HG03469 (cell line): ENCODE results near the gene POLD2.

ENCODE experiments used
- ATAC-seq: cut with Tn5 transposase; IDR thresholded peaks from one replicate; pipeline ENCODE4 v1.9.1; 2021; ENCODE audit warnings: mild to moderate bottlenecking, moderate library complexity, moderate number of reproducible peaks; ENCODE audit not compliant: unreplicated experiment

POLD2 gene

DNA sequence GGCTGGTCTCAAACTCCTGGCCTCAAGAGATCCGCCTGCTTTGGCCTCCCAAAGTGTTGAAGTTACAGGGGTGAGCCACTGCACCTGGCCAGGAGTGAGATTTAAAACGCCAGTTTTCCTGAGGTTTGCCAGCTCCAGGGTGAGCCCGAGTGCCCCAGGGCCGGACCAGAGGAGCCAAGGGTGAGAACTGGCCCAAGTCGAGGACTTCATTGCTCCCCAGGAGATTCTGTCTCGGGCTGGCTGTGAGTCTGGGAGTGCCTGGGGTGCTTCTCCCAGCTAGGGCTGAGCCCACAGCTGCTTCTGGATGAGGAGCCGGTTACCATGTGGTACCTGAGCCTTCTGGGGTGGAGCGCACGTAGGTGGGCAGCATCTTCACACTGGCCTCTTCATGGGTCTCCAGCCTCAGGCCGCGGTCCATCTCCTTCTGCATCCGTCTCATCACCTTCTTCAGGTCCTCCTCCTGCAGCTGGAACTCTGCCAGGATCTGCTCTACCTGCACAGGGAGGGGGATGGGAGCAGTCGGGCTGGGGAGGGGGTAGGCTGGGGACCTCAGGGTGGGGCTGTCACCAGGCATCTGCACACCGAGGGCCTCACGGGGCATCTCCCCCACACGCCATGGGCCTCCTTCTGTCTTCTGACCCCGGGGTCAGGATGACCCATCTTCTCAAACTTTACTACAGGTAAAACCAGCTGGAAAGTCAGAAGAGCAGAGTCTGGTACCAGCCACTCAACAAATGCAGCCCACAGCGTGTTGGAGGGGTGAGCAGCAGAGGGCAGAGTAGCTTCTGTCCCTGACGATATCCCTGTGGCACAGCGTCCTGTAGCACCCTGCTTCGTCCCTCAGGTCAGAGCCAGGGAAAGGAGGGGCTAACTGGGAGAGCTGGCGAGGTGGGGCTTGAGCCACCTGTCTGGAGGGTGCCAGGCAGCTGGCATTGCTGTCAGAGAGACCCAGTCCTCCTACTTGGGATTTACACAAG, 29.9 kb upstream of the POLD2 start:
- no peak for ATAC-seq

DNA sequence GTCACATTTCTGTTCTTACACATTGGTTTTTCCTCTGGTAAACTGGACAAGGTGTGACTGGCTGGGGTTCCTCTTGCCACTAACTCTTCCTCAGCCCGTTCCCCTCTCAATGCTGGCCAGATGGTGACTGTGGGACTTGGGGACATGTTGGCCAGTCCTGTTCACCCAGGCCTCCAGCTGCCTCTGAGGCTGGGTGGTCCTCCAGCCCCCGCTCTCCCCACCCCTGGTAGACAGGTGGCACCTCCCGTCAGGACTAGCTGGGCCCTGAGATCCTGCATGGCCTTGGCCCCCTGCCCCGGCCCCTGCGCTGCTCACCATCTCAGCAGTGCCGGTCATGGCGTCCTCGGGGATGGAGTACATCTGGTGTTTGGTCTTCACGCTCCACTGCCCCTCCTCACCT, 28.6 kb upstream of the POLD2 start:
- no peak for ATAC-seq

DNA sequence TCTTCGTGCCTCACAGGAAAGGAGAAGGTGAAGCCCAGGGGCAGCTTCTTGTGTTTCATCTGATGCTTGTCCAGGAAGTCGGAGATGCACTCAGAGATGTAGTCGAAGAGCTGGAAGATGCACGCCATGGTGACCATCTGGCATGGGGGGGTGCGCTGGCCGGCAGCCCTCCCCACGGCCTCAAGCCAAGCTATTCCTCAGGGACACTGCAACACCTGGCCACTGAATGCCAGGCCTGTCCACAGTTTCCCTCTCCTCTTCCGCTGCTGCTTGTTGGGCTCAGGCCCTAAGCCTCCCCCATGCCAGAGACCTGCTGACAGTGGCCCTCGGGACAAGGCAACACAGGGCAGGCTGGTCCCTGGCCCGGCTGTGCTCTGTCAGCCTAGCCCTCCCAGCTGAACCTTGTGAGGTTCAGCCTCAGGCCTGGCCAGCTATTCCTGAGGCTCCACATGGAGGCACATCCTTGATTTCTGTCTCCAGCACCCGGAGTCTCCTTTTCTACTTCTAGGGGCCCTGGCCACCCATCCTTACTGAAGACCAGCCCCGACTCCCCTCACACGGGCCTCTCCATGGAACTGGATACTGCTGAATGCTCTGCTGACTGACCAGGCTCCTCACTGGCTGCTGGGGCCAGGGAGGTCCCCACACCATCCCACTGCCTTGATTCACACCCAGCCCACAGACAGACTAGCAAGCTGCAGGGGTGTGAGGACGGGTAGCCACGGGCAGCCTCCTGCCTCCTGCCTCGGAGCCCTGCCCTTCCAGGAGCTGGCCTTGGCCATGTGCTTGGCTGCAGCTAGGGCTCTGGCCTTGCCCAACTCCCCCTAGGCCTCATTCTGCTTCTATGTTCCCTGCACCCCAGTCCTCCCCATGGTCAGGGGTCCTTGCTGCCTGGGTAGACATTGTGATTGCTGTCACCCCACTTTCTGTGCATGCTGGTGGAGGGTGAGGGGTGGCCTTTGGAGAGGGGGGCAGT, 27.9 kb upstream of the POLD2 start:
- no peak for ATAC-seq

DNA sequence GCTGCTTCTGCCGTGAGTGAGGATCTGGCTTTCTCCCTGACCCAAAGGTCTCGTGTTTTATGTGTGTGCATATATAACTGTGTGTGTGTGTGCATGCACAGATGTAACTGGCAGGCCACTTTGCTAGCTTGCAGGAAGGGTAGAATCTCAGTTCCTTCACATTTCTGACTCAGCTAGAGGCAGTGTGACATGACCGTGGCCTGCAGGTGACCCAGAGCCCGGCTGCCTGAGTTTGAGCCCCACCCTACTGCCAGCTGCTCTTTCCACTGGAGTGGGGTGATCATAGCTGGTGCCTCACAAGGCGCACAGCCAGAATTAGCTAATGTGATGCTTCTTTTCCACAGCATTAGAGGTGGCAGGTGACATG, 27.1 kb upstream of the POLD2 start:
- ATAC-seq: peak; percentile 61

DNA sequence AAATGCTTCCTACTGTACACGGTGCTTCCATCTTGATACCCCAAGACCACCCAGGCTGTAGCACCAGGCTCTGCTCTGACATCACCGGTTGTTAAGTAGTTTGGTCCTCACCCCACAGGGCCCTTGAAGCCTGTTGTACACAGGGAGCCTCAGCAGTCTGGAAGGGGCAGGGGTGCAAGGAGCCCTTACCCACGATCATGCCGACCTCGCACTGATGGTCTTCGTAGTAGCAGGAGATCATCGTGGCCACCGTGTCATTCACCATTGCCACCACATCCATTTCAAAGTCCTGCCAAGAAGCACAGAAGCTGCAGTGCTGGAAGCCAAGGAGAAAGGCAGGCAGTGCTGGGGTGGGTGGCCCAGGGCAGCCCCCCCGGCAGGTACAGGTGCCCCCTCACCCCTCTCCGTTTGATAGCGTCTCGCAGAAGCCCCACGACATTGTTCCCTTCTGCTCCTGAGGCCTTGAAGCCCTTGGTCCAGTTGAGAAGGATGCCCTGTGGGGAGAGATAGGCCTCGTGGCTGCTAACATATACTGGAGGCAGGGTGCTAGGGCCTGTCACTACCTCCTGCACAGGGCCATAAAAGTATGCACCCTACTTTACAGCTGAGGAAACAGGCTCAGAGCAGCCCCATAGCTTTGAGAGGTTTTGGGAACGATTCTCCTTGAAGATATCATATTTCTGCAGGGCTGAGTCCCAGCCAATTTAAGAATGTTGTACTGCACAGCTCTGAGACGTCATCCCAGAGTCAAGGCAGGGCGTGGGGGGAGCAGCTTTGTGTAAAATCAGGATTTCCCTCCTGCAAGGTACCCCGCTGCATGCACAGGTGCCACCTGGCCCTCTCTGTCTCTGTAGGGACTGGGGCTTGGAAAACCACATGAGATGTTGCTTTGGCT, 26.5 kb upstream of the POLD2 start:
- ATAC-seq: no peak

DNA sequence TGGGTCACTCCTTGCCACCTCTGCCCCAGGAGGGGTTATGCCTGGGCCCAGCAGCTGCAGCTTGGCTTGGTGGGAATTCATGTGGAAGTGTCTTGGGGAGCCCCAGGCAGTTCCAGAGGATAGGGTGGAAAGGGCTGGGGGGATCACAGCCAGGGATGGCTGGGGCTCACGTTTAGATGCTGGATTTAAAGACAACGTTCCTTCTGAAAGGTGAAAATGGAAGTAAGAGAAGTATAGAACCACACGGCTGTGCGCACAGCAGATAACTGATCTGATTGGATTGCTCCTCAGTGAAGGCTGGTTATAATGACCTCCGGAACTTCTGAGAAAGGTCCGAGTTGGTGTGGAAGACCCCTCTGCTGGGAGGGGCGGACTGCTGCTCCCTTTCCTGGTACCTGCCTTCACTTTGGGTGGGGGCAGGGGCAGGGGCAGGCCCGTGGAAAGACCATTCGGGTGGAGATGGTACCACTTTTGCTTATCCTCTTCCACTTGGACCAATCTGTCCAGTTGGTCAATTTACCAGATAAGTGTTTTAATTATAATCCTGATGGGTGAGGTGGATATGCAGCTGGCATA, 25.7 kb upstream of the POLD2 start:
- no peak for ATAC-seq

DNA sequence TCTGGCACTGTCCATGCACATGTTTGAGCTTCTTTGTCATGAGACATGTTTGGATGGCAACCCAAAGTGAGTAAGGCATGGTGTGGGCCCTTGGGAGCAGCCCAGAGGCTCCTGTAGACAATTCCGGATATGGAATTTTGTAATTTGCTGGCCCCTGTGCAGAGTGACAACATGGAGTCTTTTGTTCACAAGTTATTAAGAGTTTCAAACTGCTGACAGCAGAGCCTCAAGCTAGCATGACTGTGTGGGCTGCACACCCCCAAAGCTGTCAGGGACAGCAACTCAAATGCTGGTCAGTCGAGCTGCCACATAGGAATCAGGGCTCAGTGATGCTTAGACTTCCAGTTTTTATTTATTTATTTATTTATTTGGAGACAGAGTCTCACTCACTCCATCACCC, 24.8 kb upstream of the POLD2 start:
- ATAC-seq: no peak

DNA sequence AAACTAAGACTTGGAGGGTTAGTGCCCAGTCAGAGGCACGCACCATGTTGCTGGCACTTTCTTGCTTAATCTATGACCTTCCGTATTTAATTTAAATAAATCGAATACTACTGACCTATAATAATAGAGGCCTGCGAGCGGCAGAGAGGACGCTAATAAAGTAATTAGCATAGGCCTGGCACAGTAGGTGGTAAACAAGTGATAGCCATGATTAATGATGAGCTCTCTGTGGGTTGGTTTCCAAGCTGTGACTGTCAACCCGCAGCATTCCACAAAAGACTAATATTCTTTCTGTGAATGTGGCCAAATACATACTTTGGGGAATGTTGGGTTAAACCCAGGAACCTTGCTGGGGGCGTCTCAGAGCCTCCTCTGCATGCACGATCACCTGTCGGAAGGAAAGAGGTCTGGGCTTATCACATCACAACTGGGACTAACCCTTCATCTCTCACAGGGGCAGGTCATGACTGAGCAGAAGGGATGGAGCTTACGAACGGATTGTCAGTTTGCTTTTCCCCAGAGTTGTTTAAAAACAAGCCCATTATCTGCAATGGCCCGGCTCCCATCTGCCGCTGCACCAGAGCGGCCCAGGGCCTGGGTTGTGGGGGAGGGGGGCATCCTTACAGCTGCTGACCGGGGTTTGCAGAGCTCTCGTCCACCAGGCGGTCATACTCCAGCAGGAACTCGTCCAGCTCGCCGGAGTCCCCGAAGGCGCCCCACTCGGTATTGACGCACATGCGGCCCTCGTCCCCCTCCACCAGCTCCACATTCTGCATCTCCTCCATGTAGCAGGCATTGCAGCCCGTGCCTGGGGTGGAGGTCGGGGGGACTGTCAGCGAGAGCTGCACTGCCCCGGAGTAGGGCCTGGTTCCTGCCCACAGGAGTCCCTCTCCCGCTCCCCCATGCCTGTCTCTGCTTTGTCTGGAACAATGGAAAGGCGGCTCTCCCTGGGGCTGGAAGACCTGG, 24.0 kb upstream of the POLD2 start:
- ATAC-seq: no peak

DNA sequence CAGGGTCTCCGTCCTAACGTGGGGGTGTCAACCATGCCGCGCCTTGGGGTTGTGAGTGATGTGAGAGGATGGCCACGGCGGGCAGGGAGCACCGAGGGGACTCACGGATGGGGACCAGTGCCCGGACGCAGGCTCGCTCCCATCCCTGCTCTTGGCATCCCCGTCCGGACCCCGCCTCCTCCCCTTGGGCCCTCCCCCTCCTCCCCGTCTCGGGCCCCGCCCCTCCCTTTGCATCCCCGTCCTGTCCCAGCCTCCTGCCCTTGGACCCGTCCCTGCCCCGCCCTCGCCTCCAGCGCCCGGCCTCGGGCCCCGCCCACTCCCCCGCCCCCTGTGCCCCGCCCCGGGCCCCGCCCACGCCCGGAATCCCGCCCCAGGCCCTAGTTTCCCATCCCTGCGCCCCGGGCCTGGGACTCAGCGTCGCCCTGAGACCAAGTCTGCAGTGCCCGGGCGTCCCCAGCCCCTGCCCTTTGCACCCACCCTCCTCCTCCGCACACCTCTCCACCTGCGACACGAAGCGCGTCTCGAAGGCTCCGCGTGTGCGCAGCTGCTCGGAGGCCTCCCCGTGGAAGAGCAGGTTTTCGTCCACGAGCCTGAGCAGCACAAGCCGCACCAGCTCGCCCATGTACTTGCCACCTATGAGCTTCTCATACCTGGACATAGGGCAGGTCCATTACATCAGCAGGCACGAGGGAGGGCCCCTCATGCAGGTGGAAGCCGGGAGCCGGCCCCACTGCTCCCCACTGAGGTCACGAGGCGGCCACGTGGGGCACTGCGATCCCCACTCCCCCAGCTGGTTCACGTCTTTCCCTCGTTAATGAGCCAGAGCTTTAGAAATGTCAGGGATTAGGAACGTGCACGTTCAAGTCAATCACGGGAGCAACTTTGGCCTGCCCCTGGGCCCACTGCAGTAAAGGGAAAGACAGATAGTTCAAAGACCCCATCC, 22.9 kb upstream of the POLD2 start:
- no peak for ATAC-seq

DNA sequence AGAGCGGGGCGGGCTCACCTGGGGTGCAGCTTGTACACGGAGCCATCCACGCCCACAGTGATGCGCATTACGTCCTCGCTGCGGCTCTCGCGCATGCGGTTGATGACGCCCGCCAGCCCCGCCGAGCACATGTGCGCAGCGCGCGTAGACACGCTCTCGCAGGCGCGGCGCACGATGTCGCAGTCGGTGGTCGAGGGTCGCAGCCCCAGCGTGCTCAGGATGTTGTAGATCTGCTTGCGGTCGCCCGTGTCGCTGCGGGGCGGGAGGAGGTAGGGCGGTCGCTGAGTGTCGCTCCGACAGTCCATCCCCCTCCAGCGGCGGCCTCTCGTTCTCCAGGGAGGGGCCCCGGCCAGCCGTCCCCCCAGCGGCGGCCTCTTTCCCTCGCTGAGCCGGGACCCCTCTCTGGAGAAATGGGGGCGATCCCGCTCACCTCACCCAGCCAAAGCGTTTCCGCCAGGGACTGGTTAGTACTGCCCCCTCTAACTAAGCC, 22.2 kb upstream of the POLD2 start:
- no peak for ATAC-seq

DNA sequence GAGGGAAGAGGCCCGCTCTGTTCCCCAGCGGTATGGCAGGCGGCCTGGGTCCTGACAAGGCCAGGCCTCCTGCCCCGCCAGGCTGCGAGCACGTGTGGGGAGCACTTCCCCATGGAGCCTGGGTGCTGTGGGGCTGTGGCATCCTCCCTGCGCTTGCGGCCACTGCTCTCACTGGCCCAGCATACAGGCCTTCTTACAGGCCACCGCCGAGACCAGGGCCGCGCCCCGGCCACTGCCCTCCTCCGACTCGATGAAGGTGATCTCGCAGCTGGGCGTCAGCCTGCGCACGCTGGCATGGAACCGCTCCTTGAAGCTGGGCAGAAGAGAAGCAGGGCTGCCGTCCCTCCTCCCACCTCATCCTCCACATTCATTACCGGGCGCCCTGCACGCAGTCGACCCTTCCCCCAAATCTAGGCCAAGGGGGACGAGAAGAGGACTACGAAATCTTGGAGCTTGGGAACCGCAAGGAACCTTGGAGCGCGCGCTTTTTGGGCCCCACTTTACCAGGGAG, 21.7 kb upstream of the POLD2 start:
- no peak for ATAC-seq

DNA sequence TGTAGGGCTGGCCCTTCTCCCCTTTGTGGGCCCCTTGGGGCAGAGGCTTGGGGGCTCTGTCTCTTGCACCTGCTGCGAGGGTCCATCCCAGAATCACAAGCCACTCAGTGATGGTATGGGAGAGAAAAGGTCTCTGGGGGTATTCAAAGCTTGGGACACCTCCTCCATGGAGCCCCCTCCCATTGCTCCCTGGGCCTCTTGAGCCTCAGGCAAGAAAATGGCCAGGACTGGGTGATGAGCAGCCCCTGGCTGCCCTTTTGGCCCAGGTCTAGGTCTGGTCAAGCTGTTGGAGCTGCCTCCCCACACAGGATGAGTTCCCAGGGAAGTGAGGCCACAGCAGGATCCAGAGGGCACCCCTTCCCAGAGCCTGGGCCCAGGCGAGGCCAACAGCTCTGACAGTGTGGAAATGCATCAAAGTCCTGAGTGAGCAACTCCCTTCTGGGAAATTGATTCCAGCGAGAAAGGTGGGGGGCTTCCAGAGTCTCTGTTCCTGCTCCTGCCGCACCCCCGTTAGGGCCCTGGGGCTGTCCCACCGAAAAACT, 21.1 kb upstream of the POLD2 start:
- ATAC-seq: no peak

DNA sequence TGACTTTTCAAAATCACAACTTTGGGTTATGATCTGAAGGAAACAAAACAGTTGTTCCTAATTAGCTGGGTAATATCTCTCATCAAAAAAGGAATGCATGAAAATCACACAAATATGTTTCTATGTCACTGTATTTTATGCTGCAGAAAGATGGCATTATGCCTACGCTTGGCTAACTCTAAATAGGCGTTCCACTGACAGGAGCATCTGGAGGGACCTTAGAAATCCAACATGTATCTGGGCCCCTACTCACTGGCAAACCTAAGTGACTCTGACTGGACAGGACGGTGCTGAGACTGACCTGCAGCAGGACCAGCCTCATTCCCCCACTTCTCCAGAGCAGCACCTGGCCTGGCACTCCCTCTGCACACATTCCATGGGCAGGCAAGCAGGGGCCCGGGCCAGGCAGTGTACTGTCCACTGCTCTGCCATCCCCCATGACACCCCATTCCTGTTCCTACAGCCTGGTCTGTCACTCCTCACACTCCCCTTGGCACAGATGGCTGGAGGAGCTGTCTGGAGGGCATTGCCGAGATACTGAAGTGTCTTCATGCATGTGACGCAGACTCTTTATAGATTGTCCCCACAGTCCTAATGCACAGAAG, 20.4 kb upstream of the POLD2 start:
- ATAC-seq: no peak

DNA sequence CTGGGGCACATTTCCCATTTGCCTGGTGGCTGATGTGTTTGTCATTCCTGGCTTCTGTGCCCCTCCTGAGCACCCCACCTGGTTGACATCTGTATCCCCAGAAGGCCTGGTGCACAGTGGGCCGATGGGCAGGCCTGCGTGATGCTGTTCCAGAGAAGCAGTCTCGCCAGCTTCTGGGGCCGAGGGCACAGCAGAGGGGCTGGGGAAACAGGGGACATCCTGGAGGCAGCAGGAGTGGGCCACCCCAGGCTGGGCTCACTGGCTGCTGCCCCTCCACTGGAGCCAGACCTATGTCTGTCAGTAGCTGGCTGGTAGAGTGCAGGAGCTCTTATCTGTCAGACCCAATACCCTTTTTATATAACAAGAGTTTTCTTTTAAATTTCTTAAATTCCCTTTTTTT, 18.7 kb upstream of the POLD2 start:
- no peak for ATAC-seq

DNA sequence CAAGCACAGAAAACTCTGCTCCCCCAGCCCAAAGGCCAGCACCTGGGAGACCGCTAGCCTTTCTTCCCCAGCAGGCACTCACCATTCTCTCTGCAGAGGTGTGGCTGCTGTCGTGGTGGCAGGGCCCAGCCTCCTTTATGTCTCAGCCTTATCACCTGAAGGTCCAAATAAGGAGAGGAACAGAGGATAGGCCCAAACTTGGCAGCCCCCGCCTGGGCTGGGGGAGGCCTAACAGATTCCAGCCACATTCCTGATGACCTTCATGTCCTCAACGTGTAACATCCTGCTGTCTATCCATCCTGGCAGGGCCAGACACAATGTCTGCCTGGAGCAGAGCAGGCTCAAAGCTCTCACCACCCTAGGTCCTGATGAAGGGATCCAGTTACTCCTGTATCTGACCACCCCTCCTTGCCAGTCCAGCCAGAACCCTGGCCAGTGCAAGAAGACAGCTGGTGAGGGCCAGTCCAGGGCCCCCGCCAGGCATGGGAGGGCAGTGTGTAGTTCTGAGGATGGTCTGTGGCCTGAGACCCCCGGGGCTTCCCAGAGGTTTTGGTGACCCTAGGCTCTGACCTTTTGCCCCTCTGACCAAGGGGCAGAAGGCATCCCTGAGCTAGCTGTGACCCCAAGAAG, 18.0 kb upstream of the POLD2 start, which contains the start of gene MYL7:
MYL7 (minus strand) TSS at position 112 of the 630 bp plus-strand sequence; CDS start at position 85, 27 bp downstream.
- ATAC-seq: no peak

DNA sequence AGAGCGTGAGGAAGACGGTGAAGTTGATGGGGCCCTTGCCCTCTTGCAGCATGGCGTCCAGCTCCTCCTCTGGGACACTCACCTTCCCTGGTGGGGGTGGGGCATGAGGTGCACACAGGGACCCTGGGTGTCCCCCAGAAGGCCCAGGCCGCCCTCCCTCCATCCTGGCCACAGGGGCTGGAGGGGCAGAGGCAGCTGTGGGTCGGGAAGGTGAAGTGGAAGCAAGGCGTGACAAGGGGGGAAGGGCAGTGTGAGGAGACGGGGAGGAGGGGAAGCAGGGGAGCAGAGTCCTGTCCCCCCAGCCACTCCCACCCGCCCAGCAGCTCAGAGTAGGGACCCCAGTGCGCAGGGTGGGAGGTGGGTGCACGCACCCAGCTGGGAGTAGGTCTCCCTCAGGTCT, 17.0 kb upstream of the POLD2 start:
- ATAC-seq: no peak
